ENCODE data around the gene GABRQ. TPM values are rescaled to one million over a fixed set of nuclear protein-coding genes. Genes with fewer than 3 reads are reported as not detected.

The GABRQ gene
- total RNA-seq, 1 experiment from 2014 or later: not detected

Other genes with a start within 250 kb of the GABRQ start
- not detected in 2 replicates for gene GABRA3, start 186.6 kb upstream of the GABRQ start, total RNA-seq (2022)
- gene MAGEA3, start 60.9 kb downstream of the GABRQ start, total RNA-seq (2022): not detected in 2 replicates
- not detected in 2 replicates for gene CSAG2, start 71.4 kb downstream of the GABRQ start, total RNA-seq (2022)
- gene MAGEA2B, start 76.7 kb downstream of the GABRQ start, total RNA-seq (2022): not detected in 2 replicates
- gene CSAG1, start 95.8 kb downstream of the GABRQ start, total RNA-seq (2022): not detected in 2 replicates
- not detected in 2 replicates for gene MAGEA12, start 95.9 kb downstream of the GABRQ start, total RNA-seq (2022)
- gene MAGEA2, start 115.9 kb downstream of the GABRQ start, total RNA-seq (2022): not detected in 2 replicates
- gene CSAG3, start 121.3 kb downstream of the GABRQ start, total RNA-seq (2022): not detected in 2 replicates
- not detected in 2 replicates for gene MAGEA6, start 131.8 kb downstream of the GABRQ start, total RNA-seq (2022)
- 38.5 and 40.2 TPM in 2 replicates for gene CETN2, start 192.9 kb downstream of the GABRQ start, total RNA-seq (2022)
- 36.5 and 38.1 TPM in 2 replicates for gene NSDHL, start 193.2 kb downstream of the GABRQ start, total RNA-seq (2022)